Fibroblast of skin of back (primary cell): ENCODE results near the gene ZNF483.
A peak's percentile ranks its signal among the peaks of the same experiment; 100 is the strongest.
"Not testable (repeated sequence)": the region's sequence is repeated elsewhere in the genome, so short reads cannot be mapped to it uniquely, and the experiment has no call there.

Source experiments
- DNase-seq: peaks from one replicate; pipeline ENCODE4 v3.0.0-alpha.2; 2013

Gene ZNF483

GRCh38 chr9:111542497-111543254, 17.7 kb downstream of the ZNF483 start:
- DNase-seq: no peak

GRCh38 chr9:111548623-111549022, 23.6 kb downstream of the ZNF483 start:
- no peak for DNase-seq

GRCh38 chr9:111555425-111555824, 30.4 kb downstream of the ZNF483 start:
- not testable (repeated sequence) for DNase-seq

- peak; percentile 29 for DNase-seq
Measured at GRCh38 chr9:111559000-111559610, 34.1 kb downstream of the ZNF483 start.

GRCh38 chr9:111561165-111561719, 36.3 kb downstream of the ZNF483 start:
- no peak for DNase-seq

- no peak for DNase-seq
Measured at GRCh38 chr9:111566234-111566633, 41.3 kb downstream of the ZNF483 start.

- not testable (repeated sequence) for DNase-seq
Measured at GRCh38 chr9:111568127-111568526, 43.1 kb downstream of the ZNF483 start.

GRCh38 chr9:111572950-111573604, 48.1 kb downstream of the ZNF483 start:
- DNase-seq: peak; percentile 71

- no peak for DNase-seq
Measured at GRCh38 chr9:111582888-111583287, 57.9 kb downstream of the ZNF483 start.

GRCh38 chr9:111586378-111586777, 61.4 kb downstream of the ZNF483 start:
- no peak for DNase-seq

GRCh38 chr9:111588846-111589245, 63.9 kb downstream of the ZNF483 start:
- no peak for DNase-seq

- peak; percentile 51 for DNase-seq
Measured at GRCh38 chr9:111597852-111598732, 73.1 kb downstream of the ZNF483 start.

- DNase-seq: peak; percentile 11
Measured at GRCh38 chr9:111598733-111599091, 73.7 kb downstream of the ZNF483 start.

GRCh38 chr9:111599092-111599954, 74.3 kb downstream of the ZNF483 start, which contains the start of gene PTGR1:
Gene PTGR1 (minus strand): TSS chr9:111599647. CDS start chr9:111597422, 2,225 bp downstream.
- peak; percentile 89 for DNase-seq

- no peak for DNase-seq
Measured at GRCh38 chr9:111599955-111600343, 75.0 kb downstream of the ZNF483 start.

- peak; percentile 24 for DNase-seq
Measured at GRCh38 chr9:111601237-111602018, 76.4 kb downstream of the ZNF483 start.

- no peak for DNase-seq
Measured at GRCh38 chr9:111603041-111603440, 78.1 kb downstream of the ZNF483 start.

GRCh38 chr9:111604054-111604615, 79.2 kb downstream of the ZNF483 start:
- no peak for DNase-seq

GRCh38 chr9:111605041-111605559, 80.1 kb downstream of the ZNF483 start:
- DNase-seq: no peak

GRCh38 chr9:111610149-111610548, 85.2 kb downstream of the ZNF483 start:
- no peak for DNase-seq
